Heart left ventricle (tissue), 16 donors: ENCODE results near the gene ALG1. TPM values are rescaled to one million over a fixed set of nuclear protein-coding genes. Genes with fewer than 3 reads are reported as not detected.

ENCODE experiments used
- ATAC-seq, 4 donors: fragments of 200-7000 bp; cut with Tn5 transposase; one replicate each; pipeline ENCODE4 v1.9.1; 2020 to 2022; ENCODE audit warnings: moderate library complexity in 4 of 4, mild to moderate bottlenecking in 3 of 4, moderate number of reproducible peaks in 1 of 4
- DNase-seq, 5 donors: peaks; one replicate each; pipeline ENCODE4 v3.0.0-alpha.2; 2020
- H3K27ac ChIP-seq, 12 donors: fragments of 200-600 bp; sonication (generic) in 4 of 12; one replicate each; pipeline versions ENCODE4 v1.5.0 to v1.8.0; 2016 to 2022; ENCODE audit warnings: mild to moderate bottlenecking in 2 of 12
- H3K27me3 ChIP-seq, 9 donors: fragments of 200-600 bp; sonication (generic) in 2 of 9; one replicate each; pipeline versions ENCODE4 v1.5.1 to v1.8.0; 2016 to 2022; ENCODE audit warnings: mild to moderate bottlenecking in 3 of 9
- H3K36me3 ChIP-seq, 9 donors: fragments of 200-600 bp; sonication (generic) in 2 of 9; one replicate each; pipeline versions ENCODE4 v1.5.0 to v1.8.0; 2018 to 2022; ENCODE audit warnings: mild to moderate bottlenecking in 2 of 9
- H3K4me1 ChIP-seq, 12 donors: fragments of 200-600 bp; sonication (generic) in 4 of 12; one replicate each; pipeline versions ENCODE4 v1.5.0 to v1.8.0; 2016 to 2022; ENCODE audit warnings: mild to moderate bottlenecking in 3 of 12
- H3K4me3 ChIP-seq, 12 donors: fragments of 200-600 bp; sonication (generic) in 4 of 12; one replicate each; pipeline versions ENCODE4 v1.5.0 to v1.8.0; 2017 to 2022; ENCODE audit warnings: mild to moderate bottlenecking in 9 of 12, moderate library complexity in 4 of 12
- H3K9me3 ChIP-seq, 12 donors: fragments of 200-600 bp; sonication (generic) in 4 of 12; one replicate each; pipeline versions ENCODE4 v1.5.0 to v1.8.0; 2016 to 2022; ENCODE audit warnings: mild to moderate bottlenecking in 1 of 12
- CTCF ChIP-seq, 12 donors: fragments of 200-600 bp; sonication (generic) in 4 of 12; IDR thresholded peaks; one replicate each; pipeline versions ENCODE4 v1.5.0 to v1.8.0; 2018 to 2022; ENCODE audit warnings: antibody characterized with exemption in 12 of 12, mild to moderate bottlenecking in 5 of 12
- POLR2A ChIP-seq, 2 donors: fragments of 450-650 bp; IDR thresholded peaks; one replicate each; pipeline ENCODE4 v1.6.1; 2017; ENCODE audit warnings: antibody characterized with exemption in 2 of 2, mild to moderate bottlenecking in 2 of 2, moderate library complexity in 2 of 2
- WGBS, 4 donors: extraction: QIAGEN DNeasy Blood & Tissue Kit in 2 of 4; methylation state at CpG; one replicate each; pipeline versions ENCODE4 v1.1.5 to v1.1.7; 2013 to 2018; 5-methylcytosine and 5-hydroxymethylcytosine counted together
- intact Hi-C, 10 donors: fragments of 100-400 bp; cut with DNase I; formaldehyde crosslinking; loops; one replicate each; pipeline versions ENCODE4 v1.11.1 to v1.14.2; 2022
- polyA plus RNA-seq, 2 donors: library from polyadenylated mRNA; stranded (reverse); fragments of 200-250 nt; gene quantifications; one replicate each; pipeline ENCODE4 v1.2.3, GENCODE V29; 2013
- total RNA-seq, 9 donors: library from RNA; depleted of rRNA in 2 of 9; stranded (reverse); fragments of >200 nt in 2 of 9; fragmentation: NEBNext Ultra II Directional in 3 of 9; extraction: Animal tissue kit (Norgen Biotek cat#: 25700) in 3 of 9; gene quantifications; one replicate each; pipeline versions ENCODE4 v1.1.0 to v1.2.4, GENCODE V29; 2016 to 2023
- donor health status: ischemic (EF 13 %, LVEDD 7.1; RV severe dilation, severe dysfunction).
- donor health status: healthy with polysubstance abuse.
- donor health status: DM: no; HTN: yes; CAD: no.
- donor health status: DM: no; HTN: no; CAD: no.
- donor health status: ischemic (EF 25% LVEDD 6.9; RV normal size, moderate dysfunction).
- donor health status: ischemic (EF 25% LVEDD 5.7; RV mildly dilated, moderate dysfunction).
- donor health status: healthy.
- donor health status: DM: yes; HTN: yes; CAD: no.
- donor health status: ischemic (EF 35%, LVEDD 5.7; RV mildly dilated, moderate dysfunction).
- donor health status: nonischemic (EF 11% LVEDD 7.7; RV severe dilation, severe dysfunction).
- donor health status: DM: yes; HTN: yes; CAD: no.
- donor health status: PGD.
- donor health status: ischemic (EF 29% LVEDD 5.4; RV normal size, mild dysfunction).
- donor health status: nonischemic (EF 23%, LVEDD 6.1; RV moderate dilation, normal function).

ALG1 gene
- total and polyA plus RNA-seq, 11 donors = 6.0 to 17.1 (median 9.7) TPM

GRCh38 chr16:5065326-5065725 is 6.3 kb upstream of the ALG1 start:
- H3K4me1 ChIP-seq = peaks cover 0 to 7% (median 0%) of the 10 kb centered on the region in 12 donors
- intact Hi-C loops = no loop called here
- peak overlapping the region in 2 of 12 donors; percentile 16 to 24 for H3K4me3 ChIP-seq
- peak in 3 of 4 donors; percentile 9 to 35 (median 21) for ATAC-seq
- DNase-seq = no peak
- WGBS, 4 donors = 45 to 75% (median 66%) methylated on average over 8 of the region's 8 CpGs
- H3K27ac ChIP-seq = peak overlapping the region in 2 of 12 donors; percentile 5 to 66
- TF ChIP-seq CTCF (IDR thresholded peaks at IDR 0.05) (no peak), POLR2A (IDR thresholded peaks at IDR 0.05) (no peak)
- H3K27me3 ChIP-seq = no peaks in the 10 kb centered on the region
- no peaks in the 10 kb centered on the region for H3K9me3 ChIP-seq
- H3K36me3 ChIP-seq = no peaks in the 10 kb centered on the region

- TF ChIP-seq CTCF (IDR thresholded peaks at IDR 0.05) = no peak
- TF ChIP-seq POLR2A (IDR thresholded peaks at IDR 0.05) = no peak
- H3K4me1 ChIP-seq = peaks cover 0 to 7% (median 0%) of the 10 kb centered on the region in 12 donors
- 41 to 60% (median 55%) methylated on average over 9 to 10 of the region's 10 CpGs for WGBS, 4 donors
- DNase-seq (peak in 1 of 5 donors; percentile 27), ATAC-seq (peak; percentile 64 to 79 (median 66))
- H3K4me3 ChIP-seq = peak within 1 kb of the TSS in 2 of 12 donors; percentile 16 to 24
- intact Hi-C loops = no loop called here
- H3K9me3 ChIP-seq = no peaks in the 10 kb centered on the region
- peak within 1 kb of the TSS in 2 of 12 donors; percentile 5 to 66 for H3K27ac ChIP-seq
- no peaks in the 10 kb centered on the region for H3K27me3 ChIP-seq
- H3K36me3 ChIP-seq = no peaks in the 10 kb centered on the region
Measured at GRCh38 chr16:5065813-5066212, 5.8 kb upstream of the ALG1 start, which contains the start of gene C16orf89. Gene C16orf89 (minus strand): TSS chr16:5065956. CDS start chr16:5065908, 48 bp downstream.

- intact Hi-C loops = no loop called here
- H3K4me1 ChIP-seq = peaks cover 0 to 11% (median 6%) of the 10 kb centered on the region in 12 donors
- H3K36me3 ChIP-seq = no peaks in the 10 kb centered on the region
- no peak overlapping the region for H3K4me3 ChIP-seq
- WGBS, 4 donors = 75 to 79% (median 78%) methylated on average over 6 of the region's 6 CpGs
- no peaks in the 10 kb centered on the region for H3K9me3 ChIP-seq
- no peak overlapping the region for H3K27ac ChIP-seq
- DNase-seq (no peak), ATAC-seq (no peak)
- no peaks in the 10 kb centered on the region for H3K27me3 ChIP-seq
- TF ChIP-seq POLR2A (IDR thresholded peaks at IDR 0.05) = no peak
- no peak for TF ChIP-seq CTCF (IDR thresholded peaks at IDR 0.05)
Measured at GRCh38 chr16:5066511-5066910, 5.1 kb upstream of the ALG1 start.

- Histone ChIP-seq H3K36me3 (peaks cover 0 to 11% (median 0%) of the 10 kb centered on the region in 9 donors), H3K27ac (no peak overlapping the region), H3K4me3 (no peak overlapping the region), H3K4me1 (peaks cover 0 to 19% (median 8%) of the 10 kb centered on the region in 12 donors), H3K27me3 (no peaks in the 10 kb centered on the region), H3K9me3 (no peaks in the 10 kb centered on the region)
- DNase-seq (no peak), ATAC-seq (no peak)
- intact Hi-C loops = no loop called here
- TF ChIP-seq POLR2A (IDR thresholded peaks at IDR 0.05) (no peak), CTCF (IDR thresholded peaks at IDR 0.05) (no peak)
- 88 to 92% (median 90%) methylated on average over 9 of the region's 9 CpGs for WGBS, 4 donors
Measured at GRCh38 chr16:5069048-5069447, 2.6 kb upstream of the ALG1 start.
